ENCODE data around the gene SLC12A7. TPM values are rescaled to one million over a fixed set of nuclear protein-coding genes. Genes with fewer than 3 reads are reported as not detected.

SLC12A7 gene
- total RNA-seq, 2 experiments from 2014 or later = 102 to 120 TPM

GRCh38 chr5:1020452-1020961 lies 91.4 kb downstream of the SLC12A7 start:
- POLR2A ChIA-PET = no interaction called here
- H3K9me3 Mint-ChIP-seq = no peaks in the 10 kb centered on the region
- H3K4me3 Mint-ChIP-seq = no peak overlapping the region
- no peaks in the 10 kb centered on the region for H3K4me1 Mint-ChIP-seq
- CTCF ChIA-PET = interaction anchor here (1.5 kb wide), 1 partner anchor 11 kb away, joined by 4 read pairs; the partner anchor contains the start of gene NKD2
- no peaks in the 10 kb centered on the region for H3K27me3 Mint-ChIP-seq
- no peak overlapping the region for H3K27ac Mint-ChIP-seq
- H3K36me3 Mint-ChIP-seq (ENCODE audit: low read depth) = no peaks in the 10 kb centered on the region
- no peak for DNase-seq

- Mint-ChIP-seq H3K4me3 (no peak overlapping the region), H3K4me1 (no peaks in the 10 kb centered on the region), H3K27ac (no peak overlapping the region), H3K36me3 (ENCODE audit: low read depth) (no peaks in the 10 kb centered on the region), H3K9me3 (no peaks in the 10 kb centered on the region), H3K27me3 (no peaks in the 10 kb centered on the region)
- DNase-seq = no peak
- ChIA-PET CTCF (interaction anchor here (1.5 kb wide), 1 partner anchor 10 kb away, joined by 4 read pairs; the partner anchor contains the start of gene NKD2), POLR2A (no interaction called here)
Observed at GRCh38 chr5:1019001-1019905, 92.6 kb downstream of the SLC12A7 start.

GRCh38 chr5:1018596-1018995 lies 93.3 kb downstream of the SLC12A7 start:
- Mint-ChIP-seq H3K9me3 (no peaks in the 10 kb centered on the region), H3K4me1 (no peaks in the 10 kb centered on the region), H3K27me3 (no peaks in the 10 kb centered on the region), H3K36me3 (ENCODE audit: low read depth) (no peaks in the 10 kb centered on the region), H3K4me3 (no peak overlapping the region), H3K27ac (no peak overlapping the region)
- ChIA-PET POLR2A (no interaction called here), CTCF (interaction anchor here (0.7 kb wide), 1 partner anchor 95 kb away, joined by 3 read pairs; no protein-coding TSS in a partner anchor)
- DNase-seq = no peak

- Mint-ChIP-seq H3K9me3 (no peaks in the 10 kb centered on the region), H3K27ac (no peak overlapping the region), H3K4me1 (no peaks in the 10 kb centered on the region), H3K27me3 (no peaks in the 10 kb centered on the region), H3K4me3 (no peak overlapping the region), H3K36me3 (ENCODE audit: low read depth) (no peaks in the 10 kb centered on the region)
- DNase-seq = no peak
- ChIA-PET CTCF (interaction anchor here (0.7 kb wide), 1 partner anchor 94 kb away, joined by 3 read pairs; no protein-coding TSS in a partner anchor), POLR2A (no interaction called here)
Observed at GRCh38 chr5:1017691-1018455, 94.0 kb downstream of the SLC12A7 start.

GRCh38 chr5:1017056-1017455 lies 94.8 kb downstream of the SLC12A7 start:
- Mint-ChIP-seq H3K27me3 (no peaks in the 10 kb centered on the region), H3K36me3 (ENCODE audit: low read depth) (no peaks in the 10 kb centered on the region), H3K4me3 (no peak overlapping the region), H3K4me1 (no peaks in the 10 kb centered on the region), H3K9me3 (no peaks in the 10 kb centered on the region), H3K27ac (no peak overlapping the region)
- ChIA-PET POLR2A (no interaction called here), CTCF (no interaction called here)
- no peak for DNase-seq

- Mint-ChIP-seq H3K9me3 (no peaks in the 10 kb centered on the region), H3K27ac (no peak overlapping the region), H3K36me3 (ENCODE audit: low read depth) (no peaks in the 10 kb centered on the region), H3K27me3 (no peaks in the 10 kb centered on the region), H3K4me3 (no peak overlapping the region), H3K4me1 (no peaks in the 10 kb centered on the region)
- ChIA-PET POLR2A (no interaction called here), CTCF (no interaction called here)
- no peak for DNase-seq
Observed at GRCh38 chr5:1016476-1016875, 95.4 kb downstream of the SLC12A7 start.

- H3K27ac Mint-ChIP-seq = no peak overlapping the region
- H3K4me3 Mint-ChIP-seq = no peak overlapping the region
- peaks cover 2% of the 10 kb centered on the region for H3K4me1 Mint-ChIP-seq
- CTCF ChIA-PET = interaction anchor here (1.4 kb wide), 1 partner anchor 124 kb away, joined by 4 read pairs; no protein-coding TSS in a partner anchor
- no peaks in the 10 kb centered on the region for H3K9me3 Mint-ChIP-seq
- POLR2A ChIA-PET = no interaction called here
- no peaks in the 10 kb centered on the region for H3K36me3 Mint-ChIP-seq (ENCODE audit: low read depth)
- peaks cover 2% of the 10 kb centered on the region for H3K27me3 Mint-ChIP-seq
- DNase-seq = no peak
Observed at GRCh38 chr5:1016036-1016435, 95.8 kb downstream of the SLC12A7 start.

GRCh38 chr5:1015507-1015906 lies 96.4 kb downstream of the SLC12A7 start:
- CTCF ChIA-PET = interaction anchor here (1.4 kb wide), 1 partner anchor 125 kb away, joined by 4 read pairs; no protein-coding TSS in a partner anchor
- Mint-ChIP-seq H3K27ac (no peak overlapping the region), H3K9me3 (no peaks in the 10 kb centered on the region), H3K36me3 (ENCODE audit: low read depth) (no peaks in the 10 kb centered on the region), H3K4me1 (peaks cover 7% of the 10 kb centered on the region), H3K27me3 (peaks cover 7% of the 10 kb centered on the region), H3K4me3 (no peak overlapping the region)
- no peak for DNase-seq
- POLR2A ChIA-PET = no interaction called here

GRCh38 chr5:1014781-1015221 lies 97.1 kb downstream of the SLC12A7 start:
- DNase-seq = no peak
- Mint-ChIP-seq H3K9me3 (no peaks in the 10 kb centered on the region), H3K36me3 (ENCODE audit: low read depth) (no peaks in the 10 kb centered on the region), H3K27ac (no peak overlapping the region), H3K4me1 (peaks cover 13% of the 10 kb centered on the region), H3K27me3 (peaks cover 14% of the 10 kb centered on the region), H3K4me3 (no peak overlapping the region)
- POLR2A ChIA-PET = no interaction called here
- CTCF ChIA-PET = interaction anchor here (1.4 kb wide), 1 partner anchor 125 kb away, joined by 4 read pairs; no protein-coding TSS in a partner anchor

GRCh38 chr5:1014346-1014745 lies 97.5 kb downstream of the SLC12A7 start:
- ChIA-PET POLR2A (no interaction called here), CTCF (no interaction called here)
- no peak for DNase-seq
- H3K4me3 Mint-ChIP-seq = no peak overlapping the region
- H3K36me3 Mint-ChIP-seq (ENCODE audit: low read depth) = no peaks in the 10 kb centered on the region
- peaks cover 15% of the 10 kb centered on the region for H3K4me1 Mint-ChIP-seq
- H3K27me3 Mint-ChIP-seq = peaks cover 16% of the 10 kb centered on the region
- no peak overlapping the region for H3K27ac Mint-ChIP-seq
- H3K9me3 Mint-ChIP-seq = no peaks in the 10 kb centered on the region

- ChIA-PET POLR2A (no interaction called here), CTCF (no interaction called here)
- Mint-ChIP-seq H3K36me3 (ENCODE audit: low read depth) (no peaks in the 10 kb centered on the region), H3K27me3 (peaks cover 16% of the 10 kb centered on the region), H3K4me1 (peaks cover 15% of the 10 kb centered on the region), H3K27ac (no peak overlapping the region), H3K9me3 (no peaks in the 10 kb centered on the region), H3K4me3 (no peak overlapping the region)
- no peak for DNase-seq
Observed at GRCh38 chr5:1013948-1014301, 97.9 kb downstream of the SLC12A7 start.

GRCh38 chr5:1013238-1013947 lies 98.5 kb downstream of the SLC12A7 start:
- no peak overlapping the region for H3K27ac Mint-ChIP-seq
- H3K4me3 Mint-ChIP-seq = no peak overlapping the region
- CTCF ChIA-PET = no interaction called here
- POLR2A ChIA-PET = no interaction called here
- no peaks in the 10 kb centered on the region for H3K36me3 Mint-ChIP-seq (ENCODE audit: low read depth)
- H3K9me3 Mint-ChIP-seq = no peaks in the 10 kb centered on the region
- peaks cover 15% of the 10 kb centered on the region for H3K4me1 Mint-ChIP-seq
- peaks cover 16% of the 10 kb centered on the region for H3K27me3 Mint-ChIP-seq
- DNase-seq = no peak

GRCh38 chr5:1012900-1013237 lies 99.0 kb downstream of the SLC12A7 start:
- Mint-ChIP-seq H3K4me3 (no peak overlapping the region), H3K36me3 (ENCODE audit: low read depth) (no peaks in the 10 kb centered on the region), H3K27ac (no peak overlapping the region), H3K4me1 (peaks cover 18% of the 10 kb centered on the region), H3K9me3 (no peaks in the 10 kb centered on the region), H3K27me3 (peaks cover 19% of the 10 kb centered on the region)
- ChIA-PET POLR2A (no interaction called here), CTCF (no interaction called here)
- DNase-seq = no peak
